Activated naive CD8-positive, alpha-beta T cell treated with anti-CD3 and anti-CD28 coated beads for 36 hours (primary cell): ENCODE measurements around the gene NTN1. TPM values are rescaled to one million over a fixed set of nuclear protein-coding genes. Genes with fewer than 3 reads are reported as not detected.

Experiments
- DNase-seq: peaks from one replicate; pipeline ENCODE4 v3.0.0; 2021
- H3K27ac Mint-ChIP-seq: one replicate; pipeline ENCODE4 v1.8.0; 2022; ENCODE audit warnings: mild to moderate bottlenecking, moderate library complexity, mixed read lengths
- H3K27me3 Mint-ChIP-seq: one replicate; pipeline ENCODE4 v1.8.0; 2022; ENCODE audit warnings: mild to moderate bottlenecking, mixed read lengths
- H3K36me3 Mint-ChIP-seq: one replicate; pipeline ENCODE4 v1.8.0; 2021; ENCODE audit warnings: mild to moderate bottlenecking, mixed read lengths
- H3K4me1 Mint-ChIP-seq: one replicate; pipeline ENCODE4 v1.8.0; 2021; ENCODE audit warnings: mixed read lengths
- H3K4me3 Mint-ChIP-seq: one replicate; pipeline ENCODE4 v1.8.0; 2022; ENCODE audit warnings: mild to moderate bottlenecking, moderate library complexity, mixed read lengths
- H3K9me3 Mint-ChIP-seq: one replicate; pipeline ENCODE4 v1.8.0; 2022; ENCODE audit warnings: mixed read lengths
- total RNA-seq, 2 experiments: library from RNA; stranded (reverse); gene quantifications; one replicate each; pipeline ENCODE4 v1.2.3, GENCODE V29; 2021

Gene NTN1
- total RNA-seq, 2 experiments from 2014 or later: 0.43 to 0.54 TPM

- Mint-ChIP-seq H3K27ac (no peak overlapping the region), H3K4me3 (no peak overlapping the region), H3K9me3 (peaks cover 6% of the 10 kb centered on the region), H3K27me3 (peaks cover 4% of the 10 kb centered on the region), H3K4me1 (no peaks in the 10 kb centered on the region), H3K36me3 (no peaks in the 10 kb centered on the region)
- no peak for DNase-seq
Observed at GRCh38 chr17:9050801-9051401, 29.6 kb downstream of the NTN1 start.

DNA sequence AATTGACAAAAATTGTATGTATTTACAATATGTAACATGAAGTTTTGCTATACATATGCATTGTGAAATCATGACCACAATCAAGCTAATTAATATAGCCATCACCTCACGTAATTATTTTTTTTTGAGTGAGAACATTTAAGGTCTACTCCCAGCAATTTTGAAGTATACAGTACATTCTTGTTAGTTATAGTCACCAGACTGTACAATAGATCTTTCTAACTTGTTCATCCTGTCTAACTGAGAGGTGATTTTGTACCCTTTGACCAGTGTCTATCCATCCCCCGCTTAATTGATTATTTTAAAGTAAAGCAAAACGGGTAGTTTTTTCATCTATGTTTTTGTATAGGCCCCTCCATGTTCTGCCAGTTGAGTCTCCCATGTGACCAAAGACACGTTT lies 30.3 kb downstream of the NTN1 start:
- H3K27ac Mint-ChIP-seq: no peak overlapping the region
- H3K4me3 Mint-ChIP-seq: no peak overlapping the region
- no peaks in the 10 kb centered on the region for H3K4me1 Mint-ChIP-seq
- no peak for DNase-seq
- peaks cover 3% of the 10 kb centered on the region for H3K27me3 Mint-ChIP-seq
- H3K36me3 Mint-ChIP-seq: no peaks in the 10 kb centered on the region
- peaks cover 6% of the 10 kb centered on the region for H3K9me3 Mint-ChIP-seq

GRCh38 chr17:9052921-9053320 lies 31.6 kb downstream of the NTN1 start:
- Mint-ChIP-seq H3K27ac (no peak overlapping the region), H3K36me3 (no peaks in the 10 kb centered on the region), H3K4me1 (no peaks in the 10 kb centered on the region)

GRCh38 chr17:9053406-9053805 lies 32.1 kb downstream of the NTN1 start:
- Mint-ChIP-seq H3K27ac (no peak overlapping the region), H3K4me1 (no peaks in the 10 kb centered on the region), H3K27me3 (no peaks in the 10 kb centered on the region), H3K4me3 (no peak overlapping the region), H3K36me3 (no peaks in the 10 kb centered on the region), H3K9me3 (peaks cover 5% of the 10 kb centered on the region)
- no peak for DNase-seq

More at GRCh38 chr17:9052921-9053320, 31.6 kb downstream of the NTN1 start:
- no peak overlapping the region for H3K4me3 Mint-ChIP-seq
- no peak for DNase-seq
- no peaks in the 10 kb centered on the region for H3K27me3 Mint-ChIP-seq
- H3K9me3 Mint-ChIP-seq: peaks cover 6% of the 10 kb centered on the region

- no peaks in the 10 kb centered on the region for H3K9me3 Mint-ChIP-seq
- no peaks in the 10 kb centered on the region for H3K4me1 Mint-ChIP-seq
- no peak for DNase-seq
- no peak overlapping the region for H3K27ac Mint-ChIP-seq
- no peak overlapping the region for H3K4me3 Mint-ChIP-seq
- no peaks in the 10 kb centered on the region for H3K27me3 Mint-ChIP-seq
- H3K36me3 Mint-ChIP-seq: no peaks in the 10 kb centered on the region
Observed at GRCh38 chr17:9054126-9054975, 33.0 kb downstream of the NTN1 start.

DNA sequence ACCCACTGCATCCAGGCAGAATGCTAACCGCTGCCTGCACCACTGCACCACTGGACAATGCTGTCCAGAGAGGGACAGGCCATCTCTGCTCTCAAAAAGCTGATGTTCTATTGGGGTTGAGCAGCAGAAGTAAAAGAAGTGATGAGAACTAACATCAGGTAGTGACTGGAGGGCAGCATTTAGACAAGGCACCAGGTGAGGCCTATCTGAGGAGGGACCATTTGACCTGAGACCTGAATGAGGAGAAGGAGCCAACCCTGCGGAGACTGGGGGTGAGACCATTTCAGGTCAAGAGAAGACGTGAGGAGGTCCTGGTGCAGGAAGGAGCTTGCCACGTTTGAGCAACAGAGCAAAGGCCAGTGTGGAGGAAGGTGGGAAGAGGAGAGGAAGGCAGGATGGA lies 34.0 kb downstream of the NTN1 start:
- Mint-ChIP-seq H3K4me1 (no peaks in the 10 kb centered on the region), H3K36me3 (no peaks in the 10 kb centered on the region), H3K27me3 (no peaks in the 10 kb centered on the region), H3K27ac (no peak overlapping the region), H3K4me3 (no peak overlapping the region), H3K9me3 (no peaks in the 10 kb centered on the region)
- DNase-seq: no peak

GRCh38 chr17:9056566-9056965 lies 35.3 kb downstream of the NTN1 start:
- DNase-seq: no peak
- Mint-ChIP-seq H3K4me3 (no peak overlapping the region), H3K9me3 (no peaks in the 10 kb centered on the region), H3K4me1 (no peaks in the 10 kb centered on the region), H3K27me3 (no peaks in the 10 kb centered on the region), H3K36me3 (no peaks in the 10 kb centered on the region), H3K27ac (no peak overlapping the region)

- no peak overlapping the region for H3K27ac Mint-ChIP-seq
- no peak overlapping the region for H3K4me3 Mint-ChIP-seq
- no peaks in the 10 kb centered on the region for H3K27me3 Mint-ChIP-seq
- no peaks in the 10 kb centered on the region for H3K36me3 Mint-ChIP-seq
- DNase-seq: no peak
- no peaks in the 10 kb centered on the region for H3K9me3 Mint-ChIP-seq
- no peaks in the 10 kb centered on the region for H3K4me1 Mint-ChIP-seq
Observed at GRCh38 chr17:9057310-9057709, 36.0 kb downstream of the NTN1 start.

DNA sequence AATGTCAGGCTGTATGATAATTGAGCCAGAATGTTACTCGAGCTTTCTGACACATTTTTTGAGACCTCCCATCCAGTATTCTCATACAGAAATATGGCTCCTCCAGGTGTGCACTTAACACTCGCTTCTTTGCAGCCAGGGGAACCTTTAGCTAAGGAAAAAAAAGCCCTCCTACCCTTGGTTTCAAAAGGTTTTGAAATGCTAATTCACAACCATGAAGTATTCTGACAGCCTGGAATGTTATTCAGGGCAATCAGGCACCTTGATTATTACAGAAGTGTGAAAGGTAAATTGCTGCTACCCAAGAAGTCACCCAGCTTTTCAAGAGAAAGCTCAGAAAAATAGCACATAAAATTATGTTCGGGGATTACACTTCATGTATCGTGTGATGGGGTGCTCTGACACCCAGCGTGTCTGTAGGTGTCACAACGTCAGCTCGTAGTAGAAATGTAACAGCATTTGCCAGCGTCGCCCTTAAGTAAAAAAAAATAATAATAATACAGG lies 41.1 kb downstream of the NTN1 start:
- no peak overlapping the region for H3K27ac Mint-ChIP-seq
- DNase-seq: no peak
- H3K4me3 Mint-ChIP-seq: no peak overlapping the region
- H3K9me3 Mint-ChIP-seq: no peaks in the 10 kb centered on the region
- no peaks in the 10 kb centered on the region for H3K27me3 Mint-ChIP-seq
- H3K4me1 Mint-ChIP-seq: no peaks in the 10 kb centered on the region
- H3K36me3 Mint-ChIP-seq: no peaks in the 10 kb centered on the region

- Mint-ChIP-seq H3K4me3 (no peak overlapping the region), H3K4me1 (no peaks in the 10 kb centered on the region)
- no peak for DNase-seq
Observed at GRCh38 chr17:9064311-9064834, 43.1 kb downstream of the NTN1 start.

GRCh38 chr17:9071016-9071415 lies 49.7 kb downstream of the NTN1 start:
- peaks cover 4% of the 10 kb centered on the region for H3K27me3 Mint-ChIP-seq
- H3K27ac Mint-ChIP-seq: no peak overlapping the region
- no peaks in the 10 kb centered on the region for H3K9me3 Mint-ChIP-seq
- no peak overlapping the region for H3K4me3 Mint-ChIP-seq
- H3K36me3 Mint-ChIP-seq: no peaks in the 10 kb centered on the region
- no peaks in the 10 kb centered on the region for H3K4me1 Mint-ChIP-seq
- DNase-seq: no peak

More at GRCh38 chr17:9064311-9064834, 43.1 kb downstream of the NTN1 start:
- Mint-ChIP-seq H3K36me3 (no peaks in the 10 kb centered on the region), H3K9me3 (no peaks in the 10 kb centered on the region), H3K27ac (no peak overlapping the region), H3K27me3 (no peaks in the 10 kb centered on the region)

DNA sequence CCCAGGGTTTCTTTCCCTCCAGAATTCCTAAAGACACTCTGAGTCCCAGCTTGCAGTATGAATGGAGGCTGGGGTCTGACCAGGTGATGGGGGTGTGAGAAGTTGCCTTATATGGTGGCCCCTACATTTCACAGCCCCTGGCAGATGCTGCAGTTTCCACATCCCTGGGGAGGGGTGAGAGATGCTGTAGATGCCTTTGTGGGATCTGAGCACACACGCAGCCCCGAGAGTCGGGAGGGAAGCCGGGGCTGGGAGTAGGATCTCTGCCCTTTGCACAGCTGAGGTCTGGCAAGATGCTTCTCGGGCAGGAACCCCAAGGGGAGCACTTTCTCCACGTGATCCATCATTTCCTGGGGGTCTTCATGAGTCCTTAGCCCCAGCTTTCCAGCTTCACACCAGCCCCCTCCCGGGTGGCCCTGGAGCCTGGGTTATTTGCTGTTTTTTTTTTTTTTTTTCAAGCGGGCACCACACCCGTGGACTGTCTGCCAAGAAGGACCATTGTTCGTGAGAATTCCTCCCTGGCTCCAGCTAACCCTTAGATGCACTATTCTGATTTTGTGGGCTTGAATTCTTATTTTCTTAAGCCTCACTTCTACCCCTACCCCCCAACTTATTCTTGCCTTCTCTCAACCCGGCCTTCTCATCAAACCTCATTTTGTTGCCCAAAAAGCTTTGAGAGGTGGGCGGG lies 50.6 kb downstream of the NTN1 start:
- DNase-seq: no peak

DNA sequence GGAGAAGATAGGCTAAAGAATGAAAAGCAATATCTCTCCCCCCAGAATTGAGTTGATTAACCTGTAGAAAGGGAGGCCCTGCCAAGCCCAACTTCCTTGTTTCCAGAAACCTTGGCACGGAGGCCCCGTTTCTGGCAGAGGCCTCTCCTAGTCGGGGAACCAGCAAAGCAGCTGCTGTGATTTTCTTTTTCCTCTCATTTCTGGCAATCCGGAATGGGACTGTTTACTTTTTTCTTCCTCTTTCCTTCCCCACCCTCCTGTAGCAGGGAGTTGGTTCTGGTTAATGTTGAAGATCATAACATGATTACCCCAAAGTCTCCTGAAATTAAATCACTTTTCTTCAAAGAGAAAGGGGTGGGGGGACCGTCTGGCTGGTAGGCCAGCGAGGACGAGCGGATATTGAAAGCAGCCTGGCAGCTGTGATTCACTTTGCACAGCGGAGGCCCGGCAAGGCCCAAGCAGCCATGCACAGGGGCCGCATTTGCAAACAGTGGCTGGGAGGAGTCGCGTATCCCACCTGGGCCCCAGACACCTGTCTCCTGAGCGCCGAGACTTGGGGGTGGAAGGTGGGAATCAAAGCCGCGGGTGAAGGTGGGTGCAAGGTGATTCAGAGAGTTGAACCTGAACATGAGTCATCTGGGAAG lies 51.5 kb downstream of the NTN1 start:
- no peaks in the 10 kb centered on the region for H3K36me3 Mint-ChIP-seq
- no peaks in the 10 kb centered on the region for H3K9me3 Mint-ChIP-seq
- H3K4me3 Mint-ChIP-seq: no peak overlapping the region
- peaks cover 4% of the 10 kb centered on the region for H3K27me3 Mint-ChIP-seq
- DNase-seq: no peak
- no peak overlapping the region for H3K27ac Mint-ChIP-seq
- no peaks in the 10 kb centered on the region for H3K4me1 Mint-ChIP-seq

More for the DNA sequence above, 50.6 kb downstream of the NTN1 start:
- Mint-ChIP-seq H3K4me1 (no peaks in the 10 kb centered on the region), H3K27ac (no peak overlapping the region), H3K36me3 (no peaks in the 10 kb centered on the region), H3K27me3 (peaks cover 4% of the 10 kb centered on the region), H3K9me3 (no peaks in the 10 kb centered on the region), H3K4me3 (no peak overlapping the region)

DNA sequence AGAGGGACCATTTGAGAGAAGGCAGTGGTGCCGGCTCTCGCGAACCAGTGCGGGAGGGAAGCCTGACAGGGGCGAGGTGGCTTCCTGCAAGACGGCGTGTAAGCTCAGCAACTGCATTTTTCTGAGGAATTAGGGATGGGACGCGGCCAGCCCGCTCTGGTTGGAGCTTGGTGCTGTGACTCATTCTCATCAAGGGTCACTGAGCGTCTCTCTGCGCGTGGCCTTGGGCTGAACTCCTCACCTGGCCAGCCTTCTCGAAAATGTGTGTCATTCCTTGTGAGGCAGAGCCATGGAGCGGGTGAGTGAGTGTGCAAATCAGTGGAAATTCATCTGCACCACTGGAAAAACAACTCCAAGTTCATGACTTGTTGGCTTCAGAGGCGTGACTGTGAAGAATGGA lies 52.8 kb downstream of the NTN1 start:
- Mint-ChIP-seq H3K4me3 (no peak overlapping the region), H3K27ac (no peak overlapping the region), H3K4me1 (peaks cover 2% of the 10 kb centered on the region), H3K27me3 (peaks cover 4% of the 10 kb centered on the region), H3K9me3 (no peaks in the 10 kb centered on the region), H3K36me3 (no peaks in the 10 kb centered on the region)
- DNase-seq: no peak
